Neural progenitor cell (in vitro differentiated cells): ENCODE measurements around the gene U2AF2.

ENCODE experiments used
- CTCF ChIP-seq: fragments of 200-600 bp; sonication (generic); IDR thresholded peaks from 2 replicates; pipeline ENCODE4 v1.5.1; 2017; ENCODE audit warnings: antibody characterized with exemption, mild to moderate bottlenecking
- EZH2 ChIP-seq: fragments of 200-600 bp; sonication (generic); IDR thresholded peaks from 2 replicates; pipeline ENCODE4 v1.6.1; 2017; ENCODE audit warnings: antibody characterized with exemption, mild to moderate bottlenecking, moderate library complexity

- no peak for TF ChIP-seq CTCF
- no peak for TF ChIP-seq EZH2
Measured at GRCh38 chr19:55643003-55643886, 11.6 kb upstream of the U2AF2 start, which contains the start of gene ZNF581.
